HG02981 (cell line): ENCODE measurements around the gene TTPAL.

ENCODE experiments used
- ATAC-seq: cut with Tn5 transposase; IDR thresholded peaks from one replicate; pipeline ENCODE4 v1.9.1; 2021; ENCODE audit warnings: mild to moderate bottlenecking, moderate library complexity; ENCODE audit not compliant: unreplicated experiment

Gene TTPAL

DNA sequence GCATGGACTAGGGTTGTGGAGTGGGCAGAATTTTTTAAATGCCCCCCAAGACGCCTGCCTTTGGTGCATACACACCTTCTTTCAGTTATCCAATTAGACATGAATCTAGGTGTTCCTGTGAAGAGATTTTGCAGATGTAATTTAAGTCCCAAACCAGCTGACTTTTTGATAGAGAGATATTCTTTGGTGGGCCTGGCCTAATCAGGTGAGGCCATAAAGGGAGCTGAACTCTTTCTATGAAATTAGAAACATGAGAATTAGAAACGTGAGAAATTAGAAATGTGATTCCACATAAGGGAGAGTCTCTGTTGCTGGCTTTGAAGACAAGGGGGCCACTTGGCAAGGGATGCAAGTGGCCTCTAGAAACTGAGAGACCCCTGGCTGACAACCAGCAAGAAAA lies 36.4 kb upstream of the TTPAL start:
- ATAC-seq, result no peak

DNA sequence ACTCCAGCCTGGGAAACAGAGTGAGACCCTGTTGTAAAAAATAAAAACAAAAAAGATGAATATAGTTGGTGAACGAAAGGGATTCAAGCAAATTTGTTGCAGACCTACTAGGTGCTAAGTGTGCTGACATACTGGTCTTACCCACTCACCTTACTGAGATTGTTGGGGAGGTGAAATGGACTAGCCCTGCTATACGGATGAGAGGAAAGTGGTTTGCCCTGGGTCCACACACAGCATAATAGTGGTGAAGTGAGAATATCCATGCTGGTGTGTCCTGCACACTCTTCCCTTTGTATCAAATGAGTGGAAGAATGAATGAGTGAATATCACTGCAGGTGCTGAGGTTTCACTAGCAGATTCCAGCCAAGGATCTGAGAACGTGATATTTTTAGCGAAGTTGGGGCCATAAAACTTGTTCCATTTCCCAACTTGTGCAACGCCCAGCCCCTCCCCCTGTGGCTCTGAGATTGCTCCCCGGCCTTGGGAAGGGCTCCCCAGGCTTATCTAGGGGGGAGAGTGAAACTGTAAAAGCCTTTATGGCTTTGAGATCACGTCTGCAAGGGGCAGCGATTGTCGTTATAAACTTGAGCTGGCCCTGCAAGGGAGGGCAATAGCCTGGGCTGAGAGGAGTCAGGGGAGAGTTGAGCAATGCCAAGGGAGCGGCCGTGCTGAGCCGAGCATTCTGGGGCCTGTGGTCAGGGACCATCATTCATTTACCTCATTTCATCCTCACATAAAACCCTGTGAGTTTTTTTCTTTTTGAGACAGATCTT lies 33.2 kb upstream of the TTPAL start:
- no peak for ATAC-seq

DNA sequence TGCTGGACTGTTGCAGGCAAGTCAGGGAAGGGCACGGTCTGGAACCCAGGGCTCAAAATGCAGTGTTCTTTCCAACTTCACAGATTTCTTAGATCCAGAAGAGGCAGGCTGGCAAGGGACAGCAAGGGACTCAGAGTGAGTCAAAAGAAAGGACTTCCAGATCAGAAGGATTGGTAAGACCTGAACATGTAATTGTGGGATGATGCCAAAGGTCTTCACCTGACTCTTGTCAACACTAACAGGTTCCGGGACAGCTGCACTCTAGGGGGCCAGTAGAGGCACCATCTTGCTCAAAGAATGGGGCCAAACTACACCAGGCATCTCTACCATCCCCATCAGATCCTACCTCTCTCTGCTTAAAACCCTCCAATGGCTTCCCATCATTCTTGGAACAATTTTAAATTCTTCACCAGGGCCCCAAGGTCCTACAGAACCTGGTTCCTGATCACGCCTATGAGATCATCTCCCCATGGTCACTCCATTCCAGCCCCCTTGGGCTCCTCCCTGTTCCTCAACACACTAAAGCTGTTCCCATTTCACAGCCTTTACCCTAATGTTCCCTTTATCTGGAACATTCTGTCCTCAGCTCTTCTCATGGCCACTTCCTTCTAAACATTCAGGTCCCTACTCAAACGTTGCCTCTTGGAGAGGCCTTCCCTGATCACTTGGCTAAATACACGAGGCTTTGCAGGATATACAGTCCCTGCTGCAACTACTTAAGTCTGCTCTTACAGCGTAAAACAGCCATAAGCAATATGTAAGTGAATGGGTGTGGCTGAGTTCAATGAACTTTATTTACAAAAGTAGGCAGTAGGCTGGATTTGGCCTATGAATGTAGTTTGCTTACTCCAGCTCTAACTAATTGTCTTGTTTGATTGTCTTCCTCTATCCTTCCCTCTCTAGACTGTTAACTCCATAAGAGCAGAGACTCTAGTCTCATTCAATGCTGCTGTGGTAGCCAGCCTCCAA lies 29.6 kb upstream of the TTPAL start:
- ATAC-seq, result no peak

DNA sequence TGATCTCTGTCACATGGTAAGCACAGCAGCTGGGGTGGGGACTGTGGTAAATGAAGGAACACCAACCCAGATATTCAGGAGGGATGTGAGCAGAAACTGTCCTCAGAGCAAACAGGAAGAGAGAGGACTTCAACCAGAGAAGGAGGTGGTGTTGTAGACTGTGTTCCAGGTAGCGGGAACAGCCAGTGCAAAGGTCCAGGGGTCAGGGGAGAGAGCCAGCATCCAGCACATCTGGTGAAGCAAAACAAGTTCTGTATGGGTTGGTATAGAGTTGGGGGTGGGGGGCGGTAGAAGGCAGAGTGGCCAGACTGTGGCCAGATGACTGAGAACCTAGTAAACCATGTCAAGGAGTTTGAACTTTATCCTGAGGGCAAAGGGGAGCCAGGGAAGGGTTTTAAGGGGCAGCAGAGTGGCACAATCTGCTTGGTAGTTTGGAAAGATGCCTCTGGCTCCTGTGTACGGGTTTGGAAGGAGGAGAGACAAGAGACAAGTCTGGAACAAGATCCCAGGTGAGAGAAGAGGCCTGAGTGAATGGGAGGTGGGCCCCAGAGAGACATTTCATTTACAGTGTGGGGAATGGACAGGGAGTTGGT lies 27.8 kb upstream of the TTPAL start:
- ATAC-seq, result no peak

DNA sequence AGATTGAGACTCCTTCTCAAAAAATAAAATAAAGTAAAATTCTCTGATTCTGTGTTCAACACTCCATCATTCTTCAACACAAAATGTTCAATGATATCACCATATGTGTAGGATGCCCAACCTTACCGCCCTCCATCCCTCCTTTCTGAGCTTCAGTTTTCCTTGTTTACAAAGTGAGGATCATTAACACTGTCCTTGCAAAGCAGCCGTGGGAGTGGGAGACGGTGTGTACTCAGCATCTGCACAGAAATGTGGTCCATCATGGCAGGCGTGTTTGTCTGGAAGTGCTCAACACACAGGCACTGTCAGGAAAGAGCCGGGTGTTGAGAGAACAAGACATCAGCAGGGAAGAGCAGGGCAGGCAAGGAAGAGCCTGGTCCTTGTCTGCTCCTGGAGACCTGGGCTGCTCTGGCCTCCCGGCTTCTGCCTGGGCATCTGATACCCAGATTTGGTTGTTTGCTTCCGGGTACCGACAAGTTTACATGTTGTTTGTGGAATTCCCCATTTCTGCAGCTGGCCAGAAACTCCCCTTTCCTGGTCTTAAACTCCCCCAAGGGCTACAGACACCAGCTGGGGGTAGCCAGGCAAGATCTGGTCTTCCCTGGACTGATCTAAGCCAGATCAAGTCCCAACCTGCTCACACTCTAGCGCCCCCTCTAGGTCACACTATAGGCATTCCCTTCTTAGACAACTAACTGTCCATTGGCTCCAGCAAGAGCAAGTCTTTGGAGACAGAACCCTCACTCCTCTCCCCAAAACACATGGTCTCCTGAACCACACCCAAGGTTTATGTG lies 26.7 kb upstream of the TTPAL start:
- ATAC-seq, result no peak

DNA sequence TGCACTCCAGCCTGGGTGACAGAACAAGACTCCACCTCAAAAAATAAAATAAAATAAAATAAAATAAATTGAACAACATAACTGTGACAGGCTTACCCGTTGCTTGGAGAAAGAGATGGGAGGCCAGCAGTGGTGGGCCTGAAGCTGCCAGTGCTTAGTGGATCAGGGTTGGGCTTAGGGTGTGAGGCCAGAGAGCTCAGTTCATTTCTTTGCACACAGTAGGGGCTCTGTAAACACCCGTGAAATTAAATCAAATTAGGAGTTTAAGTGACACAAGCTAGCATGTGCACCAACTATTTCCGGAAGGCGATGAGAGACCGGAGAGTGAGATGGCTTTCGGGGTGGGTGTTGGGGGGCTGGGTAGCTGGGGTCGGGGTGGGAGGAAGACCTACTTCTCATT lies 25.8 kb upstream of the TTPAL start:
- ATAC-seq, result no peak

DNA sequence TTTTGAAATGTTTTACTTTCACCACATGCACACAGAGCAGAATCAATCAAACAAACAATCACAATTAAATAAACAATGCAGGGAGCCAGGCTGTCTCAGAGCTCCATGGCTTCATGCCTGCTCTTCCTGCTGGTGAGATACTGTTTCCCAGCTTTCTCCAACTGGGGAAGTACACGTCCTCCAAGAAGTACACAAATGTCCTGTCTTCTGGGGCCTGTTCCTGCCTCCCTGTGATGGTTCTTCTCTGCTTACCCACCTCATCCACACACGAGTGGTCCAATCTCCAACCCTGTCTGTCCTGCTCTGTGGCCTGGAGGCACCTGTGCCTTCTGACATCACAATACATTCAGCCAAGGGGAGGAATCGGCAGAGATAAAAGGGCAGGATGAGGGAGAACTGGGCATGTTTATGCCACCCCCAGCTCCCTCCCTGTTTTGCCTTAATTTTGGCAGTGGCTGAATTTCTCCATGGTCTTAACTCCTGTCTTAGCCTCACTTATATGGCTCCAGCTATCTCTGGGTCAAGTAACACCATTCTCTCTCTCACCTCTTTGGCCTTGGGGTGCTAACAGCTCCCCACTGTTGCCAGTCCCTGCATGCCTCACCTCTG lies 25.3 kb upstream of the TTPAL start:
- no peak for ATAC-seq

DNA sequence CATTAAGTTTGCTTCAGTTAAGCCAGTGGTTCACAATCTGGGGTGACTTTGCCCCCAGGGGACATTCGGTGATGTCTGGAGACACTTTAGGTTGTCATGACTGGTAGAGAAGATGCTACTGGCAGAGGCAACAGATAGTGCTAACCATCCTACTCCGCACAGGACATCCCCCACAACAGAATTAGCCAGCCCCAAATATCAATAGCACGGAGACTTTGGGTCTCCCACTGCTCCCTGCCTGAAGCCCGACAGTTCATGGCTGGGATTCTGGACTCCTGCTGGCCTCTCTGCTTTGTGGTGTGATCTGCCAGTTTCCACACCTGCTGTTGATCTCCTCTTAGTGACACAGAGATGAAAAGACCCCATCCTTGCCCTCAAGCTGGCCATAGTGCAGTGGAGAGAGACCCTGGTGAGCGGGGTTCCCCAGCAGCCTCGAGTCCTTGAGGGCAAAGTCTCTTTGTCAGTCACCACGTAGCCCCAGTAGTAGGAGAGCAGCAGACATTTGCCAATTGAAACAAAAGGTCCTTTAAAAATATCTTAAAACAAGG lies 24.7 kb upstream of the TTPAL start:
- no peak for ATAC-seq

DNA sequence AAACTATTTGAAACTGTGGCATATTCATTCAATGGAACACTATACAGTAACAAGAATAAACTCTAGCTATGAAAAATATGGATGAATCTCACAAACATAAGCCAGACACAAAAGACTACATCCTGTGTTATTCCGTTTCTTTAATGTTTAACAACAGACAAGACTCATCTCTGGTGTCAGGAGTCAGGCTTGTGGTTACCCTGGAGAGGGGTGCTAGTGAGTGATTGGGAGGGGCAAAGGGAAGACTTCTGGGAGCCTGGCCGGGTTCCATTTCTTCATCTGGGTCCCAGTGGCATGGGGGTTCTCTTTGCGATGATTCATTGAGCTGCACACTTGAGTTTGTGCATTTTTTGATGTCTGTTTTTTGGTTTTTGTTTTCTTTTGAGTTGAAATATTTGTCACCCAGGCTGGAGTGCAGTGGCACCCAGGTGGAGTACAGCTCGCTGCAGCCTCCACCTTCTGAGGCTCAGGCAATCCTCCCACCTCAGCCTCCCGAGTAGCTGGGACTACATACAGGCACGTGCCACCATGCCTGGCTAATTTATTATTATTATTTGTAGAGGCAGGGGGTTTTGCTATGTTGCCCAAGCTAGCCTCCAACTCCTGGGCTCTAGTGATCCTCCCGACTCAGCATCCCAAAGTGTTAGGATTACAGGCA lies 21.2 kb upstream of the TTPAL start:
- no peak for ATAC-seq

DNA sequence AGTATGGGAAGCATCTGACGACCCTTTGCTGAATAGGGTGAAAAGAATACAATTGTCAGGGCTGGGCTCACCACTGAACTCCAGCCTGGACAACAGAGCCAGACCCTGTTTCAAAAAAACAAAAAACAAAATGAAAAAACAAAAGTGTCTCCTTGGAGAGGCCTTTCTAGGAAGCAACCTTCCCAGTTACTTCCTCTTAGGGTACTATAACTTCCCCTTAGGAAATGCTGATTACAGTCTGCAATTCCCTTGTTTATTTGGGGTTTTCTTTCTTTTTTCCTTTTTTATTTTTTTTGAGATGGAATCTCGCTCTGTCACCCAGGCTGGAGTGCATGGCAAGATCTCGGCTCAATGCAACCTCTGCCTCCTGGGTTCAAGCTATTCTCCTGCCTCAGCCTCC lies 20.5 kb upstream of the TTPAL start:
- ATAC-seq, result no peak

DNA sequence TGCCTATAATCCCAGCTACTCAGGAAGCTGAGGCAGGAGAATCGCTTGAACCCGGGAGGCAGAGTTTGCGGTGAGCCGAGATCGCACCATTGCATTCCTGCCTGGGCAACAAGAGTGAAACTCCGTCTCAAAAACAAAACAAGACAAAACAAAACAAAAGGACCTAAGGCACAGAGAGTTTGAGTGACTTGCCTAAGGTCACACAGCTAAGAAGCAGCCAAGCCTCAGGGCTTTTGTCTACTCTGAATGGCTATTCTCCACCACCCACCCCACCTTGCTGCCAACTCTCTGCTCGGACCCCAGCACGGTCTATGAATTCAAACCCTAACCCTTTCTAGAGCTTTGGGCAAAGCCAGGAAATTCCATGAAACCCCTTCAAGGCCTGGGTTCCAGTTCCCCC lies 19.1 kb upstream of the TTPAL start:
- ATAC-seq, result no peak

DNA sequence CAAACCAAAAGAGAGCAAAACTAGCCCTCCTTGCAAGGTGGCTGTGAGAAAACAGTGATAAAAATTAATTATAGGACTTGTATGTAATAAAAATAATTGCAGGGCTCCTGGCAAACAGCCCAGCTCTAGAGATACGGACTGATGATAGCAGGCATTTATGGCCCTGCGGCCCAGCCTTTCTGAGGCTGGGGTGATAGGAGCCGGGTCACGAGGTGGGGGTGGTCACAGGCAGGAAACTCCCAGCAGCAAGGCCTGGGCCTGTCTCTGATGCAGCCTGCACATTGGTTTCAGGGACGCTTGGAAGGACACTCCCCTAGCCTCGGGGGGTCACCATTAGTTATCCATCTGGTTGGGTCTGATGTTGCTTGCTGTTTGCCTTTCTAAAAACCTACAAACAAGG lies 18.7 kb upstream of the TTPAL start:
- no peak for ATAC-seq

DNA sequence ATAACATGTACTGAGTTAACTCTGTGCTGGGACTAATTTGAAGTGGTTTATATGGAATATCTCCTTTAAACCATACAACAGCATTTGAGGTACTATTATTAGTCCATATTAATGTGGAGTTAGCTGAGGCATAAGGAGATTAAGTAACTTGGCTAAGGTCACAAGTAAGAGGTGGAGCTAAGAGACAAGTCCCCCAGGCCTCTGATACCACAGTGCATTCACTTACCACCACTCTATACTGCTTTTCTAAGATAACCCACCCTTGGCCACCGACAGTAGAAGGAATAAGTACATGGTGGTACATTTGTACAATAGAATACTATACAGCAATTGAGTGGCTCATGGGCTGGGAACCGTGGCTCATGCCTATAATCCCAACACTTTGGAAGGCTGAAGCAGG lies 16.4 kb upstream of the TTPAL start:
- no peak for ATAC-seq

DNA sequence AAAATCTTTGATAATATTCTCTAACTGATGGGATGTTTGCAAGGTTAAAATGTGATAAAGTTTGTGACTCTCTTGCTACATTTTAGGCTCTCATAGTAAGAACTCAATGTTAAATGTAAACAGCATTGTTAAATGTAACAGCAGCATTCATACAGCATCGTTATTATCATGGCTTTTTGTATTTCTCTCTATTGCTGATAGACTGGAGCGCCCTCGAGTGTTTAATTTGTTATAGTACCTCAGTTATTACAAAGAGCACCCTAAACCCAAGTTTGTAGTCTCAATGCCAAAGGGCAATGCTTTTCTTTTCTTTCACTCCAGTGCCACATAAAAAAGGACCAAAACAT lies 14.9 kb upstream of the TTPAL start:
- ATAC-seq, result no peak

DNA sequence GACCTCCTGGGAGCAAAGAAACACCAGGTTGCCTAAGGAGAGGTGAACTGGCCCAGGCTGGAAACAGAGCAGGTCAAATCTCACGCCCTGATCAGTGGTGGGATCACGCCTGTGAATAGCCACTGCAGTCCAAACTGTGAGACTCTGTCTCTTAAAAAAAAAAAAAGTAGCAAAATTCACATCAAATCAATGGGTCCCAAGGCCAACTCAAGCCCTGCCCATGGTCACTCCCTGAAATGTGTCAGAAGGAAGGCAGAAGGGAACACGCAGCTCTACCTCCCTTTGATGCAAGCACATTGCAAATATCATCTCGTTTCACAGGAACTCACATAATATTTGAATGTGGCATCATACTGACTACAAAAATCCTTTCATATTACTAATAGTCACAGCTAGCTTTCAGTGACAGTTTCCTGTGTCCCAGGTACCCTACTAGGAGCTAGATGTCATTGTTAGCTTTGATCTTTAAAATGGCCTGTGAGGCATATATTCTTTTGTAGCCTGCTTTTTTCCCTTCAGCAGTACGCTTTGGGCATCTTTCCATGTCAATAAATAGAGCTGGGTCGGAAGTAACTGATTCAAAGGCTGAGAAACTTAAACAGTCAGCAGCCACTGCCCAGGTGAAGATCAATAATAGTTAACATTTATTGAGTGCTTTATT lies 14.4 kb upstream of the TTPAL start:
- no peak for ATAC-seq

DNA sequence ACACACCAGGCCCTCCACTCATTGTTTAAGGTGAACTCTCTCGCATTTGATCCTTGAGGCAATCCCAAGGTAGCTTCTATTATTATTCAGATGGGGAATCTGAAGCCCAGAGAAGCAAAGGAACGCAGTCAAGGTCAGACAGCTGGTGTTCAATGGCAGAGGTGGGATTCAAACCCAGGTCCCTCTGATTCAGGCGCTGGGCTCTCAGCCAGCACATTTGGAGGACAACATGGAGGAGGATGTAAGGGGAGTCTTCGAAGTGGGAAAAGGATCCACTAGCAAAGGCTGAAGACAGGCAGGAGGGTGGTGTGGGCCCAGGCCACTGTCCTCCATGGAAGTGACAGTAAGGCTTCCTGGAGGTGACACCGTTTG lies 13.9 kb upstream of the TTPAL start:
- ATAC-seq, result no peak

DNA sequence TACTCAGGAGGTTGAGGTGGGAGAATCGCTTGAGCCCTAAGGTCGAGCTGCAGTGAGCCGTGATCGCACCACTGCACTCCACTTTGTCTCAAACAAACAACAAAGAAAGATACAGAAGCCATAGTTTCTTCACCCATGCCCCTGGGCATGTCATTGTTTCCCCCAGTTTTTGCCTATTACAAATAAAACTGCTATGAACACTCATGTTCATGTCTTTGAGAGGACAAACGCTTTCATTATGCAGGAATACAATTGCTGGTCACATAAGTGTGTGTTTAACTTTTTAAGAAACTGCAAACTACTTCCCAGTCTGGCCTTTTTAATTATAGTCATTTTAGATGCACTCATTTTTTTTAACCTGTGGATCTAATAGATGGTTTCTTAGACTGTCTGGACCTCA lies 12.2 kb upstream of the TTPAL start:
- no peak for ATAC-seq

DNA sequence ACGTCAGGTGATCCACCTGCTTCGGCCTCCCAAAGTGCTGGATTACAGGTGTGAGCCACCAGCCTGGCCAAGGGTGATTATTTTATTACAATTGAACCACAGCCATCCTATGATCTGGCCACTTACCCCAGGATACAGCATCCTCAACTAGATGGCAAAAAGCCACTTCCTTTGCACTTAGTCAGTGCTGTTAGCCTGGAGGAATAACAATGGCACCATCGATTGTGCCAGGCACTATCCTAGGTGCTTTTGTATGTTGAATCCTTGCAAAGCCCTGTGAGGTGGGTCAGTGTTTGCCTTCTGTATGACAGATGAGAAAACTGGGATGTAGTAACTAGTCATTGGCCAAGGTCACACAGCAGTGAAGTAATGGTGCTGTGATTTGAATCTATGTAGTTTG lies 11.2 kb upstream of the TTPAL start:
- no peak for ATAC-seq

DNA sequence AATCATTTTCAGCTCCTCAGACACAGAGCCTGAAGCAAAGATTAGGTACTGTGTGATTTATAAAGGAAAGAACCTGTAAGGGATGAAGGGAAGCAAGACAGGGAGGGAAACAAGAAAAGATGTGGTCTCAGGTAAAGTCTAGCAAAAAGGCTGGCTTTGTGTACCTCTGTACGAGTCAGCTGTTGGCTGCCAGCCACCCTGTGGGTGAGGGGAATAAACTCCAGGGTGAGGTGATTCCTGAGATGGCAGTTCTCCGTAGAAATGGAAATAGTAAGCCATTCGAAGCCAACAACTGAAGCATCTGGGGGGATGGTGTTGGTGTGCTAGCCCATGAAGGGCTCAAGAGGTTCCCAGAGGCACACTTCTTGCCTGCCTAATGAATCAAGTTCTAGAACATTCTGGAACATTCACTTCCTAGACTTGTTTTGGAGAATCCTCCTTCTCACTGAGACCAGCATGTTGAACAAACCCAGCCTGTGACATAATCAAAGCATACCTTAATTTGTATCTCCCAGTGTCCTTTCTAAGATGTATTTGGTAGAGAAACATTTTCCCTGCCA lies 10.6 kb upstream of the TTPAL start:
- ATAC-seq, result no peak
